Endothelial cell (in vitro differentiated cells): ENCODE data around the gene CARTPT. TPM values are rescaled to one million over a fixed set of nuclear protein-coding genes. Genes with fewer than 3 reads are reported as not detected.

Experiments
- DNase-seq: peaks from one replicate; pipeline ENCODE4 v3.0.0; 2021; ENCODE audit warnings: low spot score
- H3K27ac Mint-ChIP-seq: one replicate; pipeline ENCODE4 v1.8.0; 2021; ENCODE audit warnings: mixed read lengths, inconsistent platforms; ENCODE audit not compliant: unreplicated experiment
- H3K27me3 Mint-ChIP-seq: one replicate; pipeline ENCODE4 v1.8.0; 2021; ENCODE audit warnings: mild to moderate bottlenecking, moderate library complexity, mixed read lengths, inconsistent platforms; ENCODE audit not compliant: unreplicated experiment
- H3K36me3 Mint-ChIP-seq: one replicate; pipeline ENCODE4 v1.8.0; 2021; ENCODE audit warnings: mild to moderate bottlenecking, low read depth, mixed read lengths, inconsistent platforms; ENCODE audit not compliant: unreplicated experiment
- H3K4me1 Mint-ChIP-seq: one replicate; pipeline ENCODE4 v1.8.0; 2021; ENCODE audit warnings: mild to moderate bottlenecking, mixed read lengths, inconsistent platforms; ENCODE audit not compliant: unreplicated experiment
- H3K4me3 Mint-ChIP-seq: one replicate; pipeline ENCODE4 v1.8.0; 2021; ENCODE audit warnings: mild to moderate bottlenecking, mixed read lengths, inconsistent platforms; ENCODE audit not compliant: unreplicated experiment
- H3K9me3 Mint-ChIP-seq: one replicate; pipeline ENCODE4 v1.8.0; 2021; ENCODE audit warnings: mixed read lengths, inconsistent platforms; ENCODE audit not compliant: unreplicated experiment
- CTCF ChIP-seq: fragments of 200-600 bp; sonication (generic); IDR thresholded peaks from one replicate; pipeline ENCODE4 v1.5.0; 2021; ENCODE audit warnings: antibody characterized with exemption; ENCODE audit not compliant: unreplicated experiment
- total RNA-seq: library from RNA; stranded (reverse); fragmentation: NEBNext Ultra II Directional; extraction: Animal tissue kit (Norgen Biotek cat#: 25700); gene quantifications from one replicate; pipeline ENCODE4 v1.2.1, GENCODE V29; 2021; ENCODE audit not compliant: unreplicated experiment

CARTPT gene
- total RNA-seq, 1 donor from 2014 or later: 148 TPM

GRCh38 chr5:71731015-71731414, 11.9 kb downstream of the CARTPT start:
- H3K4me3 Mint-ChIP-seq: no peak overlapping the region
- no peak overlapping the region for H3K27ac Mint-ChIP-seq
- TF ChIP-seq CTCF: no peak
- no peak for DNase-seq
- H3K9me3 Mint-ChIP-seq: no peaks in the 10 kb centered on the region
- peaks cover 2% of the 10 kb centered on the region for H3K27me3 Mint-ChIP-seq
- peaks cover 18% of the 10 kb centered on the region for H3K4me1 Mint-ChIP-seq
- no peaks in the 10 kb centered on the region for H3K36me3 Mint-ChIP-seq

- Mint-ChIP-seq H3K4me3 (no peak overlapping the region), H3K36me3 (no peaks in the 10 kb centered on the region), H3K27me3 (no peaks in the 10 kb centered on the region), H3K4me1 (peaks cover 14% of the 10 kb centered on the region), H3K9me3 (no peaks in the 10 kb centered on the region), H3K27ac (no peak overlapping the region)
- no peak for DNase-seq
- no peak for TF ChIP-seq CTCF
Observed at GRCh38 chr5:71732011-71732410, 12.9 kb downstream of the CARTPT start.

GRCh38 chr5:71734141-71734540, 15.1 kb downstream of the CARTPT start:
- no peak for DNase-seq
- Mint-ChIP-seq H3K9me3 (no peaks in the 10 kb centered on the region), H3K4me3 (no peak overlapping the region), H3K27me3 (no peaks in the 10 kb centered on the region), H3K36me3 (no peaks in the 10 kb centered on the region), H3K27ac (no peak overlapping the region), H3K4me1 (peaks cover 4% of the 10 kb centered on the region)
- TF ChIP-seq CTCF: no peak

GRCh38 chr5:71737931-71738539, 19.0 kb downstream of the CARTPT start:
- Mint-ChIP-seq H3K4me3 (no peak overlapping the region), H3K4me1 (no peaks in the 10 kb centered on the region), H3K36me3 (no peaks in the 10 kb centered on the region), H3K27ac (no peak overlapping the region), H3K9me3 (no peaks in the 10 kb centered on the region), H3K27me3 (no peaks in the 10 kb centered on the region)
- no peak for DNase-seq
- TF ChIP-seq CTCF: no peak

GRCh38 chr5:71738662-71739361, 19.7 kb downstream of the CARTPT start:
- TF ChIP-seq CTCF: no peak
- Mint-ChIP-seq H3K4me1 (peaks cover 5% of the 10 kb centered on the region), H3K4me3 (no peak overlapping the region), H3K27ac (no peak overlapping the region), H3K9me3 (no peaks in the 10 kb centered on the region), H3K27me3 (no peaks in the 10 kb centered on the region), H3K36me3 (no peaks in the 10 kb centered on the region)
- no peak for DNase-seq
